GM12878 (cell line): Measurements from ENCODE around the gene DOLPP1. TPM values are rescaled to one million over a fixed set of nuclear protein-coding genes. Genes with fewer than 3 reads are reported as not detected.

Experiments
- CREB1 ChIP-seq: IDR thresholded peaks from 2 replicates; pipeline ENCODE4 v1.6.1; 2012; ENCODE audit warnings: low read depth, mild to moderate bottlenecking, inconsistent platforms
- EED ChIP-seq: sonication (generic); IDR thresholded peaks from 2 replicates; pipeline ENCODE4 v1.6.1; 2016; ENCODE audit warnings: antibody characterized with exemption, low read depth
- FOXM1 ChIP-seq: IDR thresholded peaks from 2 replicates; pipeline ENCODE4 v1.6.1; 2012; ENCODE audit warnings: low read depth, mild to moderate bottlenecking, inconsistent platforms, low read length, moderate library complexity
- GABPA ChIP-seq: IDR thresholded peaks from 2 replicates; pipeline ENCODE4 v1.6.1; 2014; ENCODE audit warnings: antibody characterized with exemption, low read depth, mild to moderate bottlenecking, inconsistent platforms
- HDAC6 ChIP-seq: fragments of 200-600 bp; sonication (generic); IDR thresholded peaks from one replicate; pipeline ENCODE4 v1.8.0; 2017; ENCODE audit warnings: antibody characterized with exemption; ENCODE audit not compliant: unreplicated experiment
- IKZF1 ChIP-seq: fragments of 450-650 bp; conservative IDR thresholded peaks from 2 replicates; pipeline ENCODE4 v1.6.1; 2017; ENCODE audit warnings: antibody characterized with exemption, mild to moderate bottlenecking
- KAT2A ChIP-seq: conservative IDR thresholded peaks from 2 replicates; pipeline ENCODE4 v1.6.1; 2011; ENCODE audit warnings: low read depth, low read length; ENCODE audit not compliant: control insufficient read depth
- MEF2A ChIP-seq: IDR thresholded peaks from 2 replicates; pipeline ENCODE4 v1.6.1; 2011; ENCODE audit warnings: low read depth, mild to moderate bottlenecking, low read length, moderate library complexity; ENCODE audit not compliant: insufficient read depth
- polyA plus RNA-seq, 11 experiments: library from polyadenylated mRNA; depleted of rRNA in 4 of 11; unstranded in 6 of 11; stranded (reverse) in 5 of 11; fragments of >200 nt; fragmentation: Nextera tagmentation in 4 of 11; fragmentation: Illumina TruSeq in 1 of 11; extraction: Ambion mirVana in 4 of 11; extraction: Trizol in 1 of 11; gene quantifications; 1 replicate in 1 of 11; 2 replicates in 10 of 11; pipeline versions ENCODE4 v1.2.1 to v1.2.3, GENCODE V29; 2011 to 2016; ENCODE audit warnings: inconsistent platforms in 2 of 11, missing spikeins in 2 of 11, low read depth in 1 of 11
- total RNA-seq, 4 experiments: library from RNA; depleted of rRNA in 3 of 4; stranded (reverse); fragments of >200 nt in 3 of 4; fragmentation: Illumina TruSeq in 1 of 4; extraction: Trizol in 1 of 4; gene quantifications; 2 replicates each; pipeline versions ENCODE4 v1.2.1 to v1.2.3, GENCODE V29; 2013 to 2021
- TF ChIP-seq, protein P1 (sequence below): IDR thresholded peaks from 2 replicates; pipeline ENCODE4 v1.6.1; 2012; ENCODE audit warnings: low read depth, low read length, improper control_type of control experiment
- TF ChIP-seq, protein P2 (sequence below): fragments of 450-650 bp; formaldehyde crosslinking; IDR thresholded peaks from 2 replicates; pipeline ENCODE4 v1.4.0; 2020; ENCODE audit warnings: mild to moderate bottlenecking, moderate library complexity
- TF ChIP-seq, protein P3 (sequence below): fragments of 450-650 bp; IDR thresholded peaks from 2 replicates; pipeline ENCODE4 v1.6.1; 2018; ENCODE audit warnings: borderline replicate concordance, mild to moderate bottlenecking; ENCODE audit not compliant: partially characterized antibody
- TF ChIP-seq, protein P4 (sequence below): IDR thresholded peaks from 2 replicates; pipeline ENCODE4 v1.6.1; 2012; ENCODE audit warnings: improper control_type of control experiment, low read depth, low read length; ENCODE audit not compliant: insufficient replicate concordance
- TF ChIP-seq, protein P5 (sequence below): IDR thresholded peaks from 2 replicates; pipeline ENCODE4 v1.6.1; 2012; ENCODE audit warnings: low read depth, low read length, improper control_type of control experiment

DOLPP1 gene
- total and polyA plus RNA-seq, 10 of the 15 experiments (the other 5 are each of a cell fraction or from before 2014, with no cell fraction given), result 0.76 to 19.9 (median 13.4) TPM

DNA sequence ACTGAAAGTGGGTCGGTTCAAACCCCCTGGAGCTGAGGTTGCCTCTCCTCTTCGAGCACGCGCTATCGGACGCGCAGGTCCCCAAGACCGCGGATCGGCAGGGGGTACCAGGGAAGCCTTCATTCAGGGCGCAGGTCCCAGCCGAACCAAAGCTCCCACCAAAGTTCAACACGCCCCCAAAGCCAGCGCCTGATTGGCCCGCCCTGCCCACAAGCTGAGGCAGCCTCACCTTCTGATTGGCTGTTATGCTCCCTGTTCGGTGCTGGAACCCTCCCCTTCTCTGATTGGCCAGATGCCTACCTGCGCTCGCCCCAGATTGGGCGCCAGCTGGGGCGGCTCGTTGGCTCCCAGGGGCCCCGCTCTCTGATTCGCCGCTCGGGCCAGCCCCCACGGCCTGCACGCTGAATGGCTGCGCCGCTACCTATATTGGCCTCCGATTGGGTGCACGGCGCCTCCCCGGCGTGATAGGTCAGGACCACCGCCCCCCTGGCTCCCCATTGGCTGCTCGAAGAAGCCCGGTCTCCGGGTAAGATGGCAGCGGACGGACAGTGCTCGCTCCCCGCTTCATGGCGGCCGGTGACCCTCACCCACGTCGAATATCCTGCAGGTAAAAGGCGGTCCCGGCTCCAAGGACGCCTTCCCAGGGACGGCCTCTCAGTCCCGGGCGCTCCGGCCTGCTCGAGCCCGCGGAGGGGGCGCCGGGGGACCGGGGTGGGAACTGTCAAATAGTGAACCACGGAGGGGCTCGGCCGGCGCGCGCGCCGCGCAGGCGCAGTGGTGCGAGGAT lies at the start of gene DOLPP1 (continued):
- TF ChIP-seq, protein P1, sequence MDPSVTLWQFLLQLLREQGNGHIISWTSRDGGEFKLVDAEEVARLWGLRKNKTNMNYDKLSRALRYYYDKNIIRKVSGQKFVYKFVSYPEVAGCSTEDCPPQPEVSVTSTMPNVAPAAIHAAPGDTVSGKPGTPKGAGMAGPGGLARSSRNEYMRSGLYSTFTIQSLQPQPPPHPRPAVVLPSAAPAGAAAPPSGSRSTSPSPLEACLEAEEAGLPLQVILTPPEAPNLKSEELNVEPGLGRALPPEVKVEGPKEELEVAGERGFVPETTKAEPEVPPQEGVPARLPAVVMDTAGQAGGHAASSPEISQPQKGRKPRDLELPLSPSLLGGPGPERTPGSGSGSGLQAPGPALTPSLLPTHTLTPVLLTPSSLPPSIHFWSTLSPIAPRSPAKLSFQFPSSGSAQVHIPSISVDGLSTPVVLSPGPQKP, result 0 out of 2 replicates have a peak, but pooled peaks have one; percentile 16
- TF ChIP-seq, protein P2, sequence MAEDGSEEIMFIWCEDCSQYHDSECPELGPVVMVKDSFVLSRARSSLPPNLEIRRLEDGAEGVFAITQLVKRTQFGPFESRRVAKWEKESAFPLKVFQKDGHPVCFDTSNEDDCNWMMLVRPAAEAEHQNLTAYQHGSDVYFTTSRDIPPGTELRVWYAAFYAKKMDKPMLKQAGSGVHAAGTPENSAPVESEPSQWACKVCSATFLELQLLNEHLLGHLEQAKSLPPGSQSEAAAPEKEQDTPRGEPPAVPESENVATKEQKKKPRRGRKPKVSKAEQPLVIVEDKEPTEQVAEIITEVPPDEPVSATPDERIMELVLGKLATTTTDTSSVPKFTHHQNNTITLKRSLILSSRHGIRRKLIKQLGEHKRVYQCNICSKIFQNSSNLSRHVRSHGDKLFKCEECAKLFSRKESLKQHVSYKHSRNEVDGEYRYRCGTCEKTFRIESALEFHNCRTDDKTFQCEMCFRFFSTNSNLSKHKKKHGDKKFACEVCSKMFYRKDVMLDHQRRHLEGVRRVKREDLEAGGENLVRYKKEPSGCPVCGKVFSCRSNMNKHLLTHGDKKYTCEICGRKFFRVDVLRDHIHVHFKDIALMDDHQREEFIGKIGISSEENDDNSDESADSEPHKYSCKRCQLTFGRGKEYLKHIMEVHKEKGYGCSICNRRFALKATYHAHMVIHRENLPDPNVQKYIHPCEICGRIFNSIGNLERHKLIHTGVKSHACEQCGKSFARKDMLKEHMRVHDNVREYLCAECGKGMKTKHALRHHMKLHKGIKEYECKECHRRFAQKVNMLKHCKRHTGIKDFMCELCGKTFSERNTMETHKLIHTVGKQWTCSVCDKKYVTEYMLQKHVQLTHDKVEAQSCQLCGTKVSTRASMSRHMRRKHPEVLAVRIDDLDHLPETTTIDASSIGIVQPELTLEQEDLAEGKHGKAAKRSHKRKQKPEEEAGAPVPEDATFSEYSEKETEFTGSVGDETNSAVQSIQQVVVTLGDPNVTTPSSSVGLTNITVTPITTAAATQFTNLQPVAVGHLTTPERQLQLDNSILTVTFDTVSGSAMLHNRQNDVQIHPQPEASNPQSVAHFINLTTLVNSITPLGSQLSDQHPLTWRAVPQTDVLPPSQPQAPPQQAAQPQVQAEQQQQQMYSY (CRISPR knock-in tag), result no peak
- no peak for TF ChIP-seq HDAC6
- TF ChIP-seq GABPA, result no peak
- no peak for TF ChIP-seq KAT2A
- peak; percentile 53; the same call in 1 of the 2 replicates for TF ChIP-seq FOXM1
- TF ChIP-seq, protein P3, sequence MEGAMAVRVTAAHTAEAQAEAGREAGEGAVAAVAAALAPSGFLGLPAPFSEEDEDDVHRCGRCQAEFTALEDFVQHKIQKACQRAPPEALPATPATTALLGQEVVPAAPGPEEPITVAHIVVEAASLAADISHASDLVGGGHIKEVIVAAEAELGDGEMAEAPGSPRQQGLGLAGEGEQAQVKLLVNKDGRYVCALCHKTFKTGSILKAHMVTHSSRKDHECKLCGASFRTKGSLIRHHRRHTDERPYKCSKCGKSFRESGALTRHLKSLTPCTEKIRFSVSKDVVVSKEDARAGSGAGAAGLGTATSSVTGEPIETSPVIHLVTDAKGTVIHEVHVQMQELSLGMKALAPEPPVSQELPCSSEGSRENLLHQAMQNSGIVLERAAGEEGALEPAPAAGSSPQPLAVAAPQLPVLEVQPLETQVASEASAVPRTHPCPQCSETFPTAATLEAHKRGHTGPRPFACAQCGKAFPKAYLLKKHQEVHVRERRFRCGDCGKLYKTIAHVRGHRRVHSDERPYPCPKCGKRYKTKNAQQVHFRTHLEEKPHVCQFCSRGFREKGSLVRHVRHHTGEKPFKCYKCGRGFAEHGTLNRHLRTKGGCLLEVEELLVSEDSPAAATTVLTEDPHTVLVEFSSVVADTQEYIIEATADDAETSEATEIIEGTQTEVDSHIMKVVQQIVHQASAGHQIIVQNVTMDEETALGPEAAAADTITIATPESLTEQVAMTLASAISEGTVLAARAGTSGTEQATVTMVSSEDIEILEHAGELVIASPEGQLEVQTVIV, result peak; percentile 59
- no peak for TF ChIP-seq MEF2A
- TF ChIP-seq IKZF1, result peak; percentile 99
- no peak for TF ChIP-seq EED
- TF ChIP-seq, protein P4, sequence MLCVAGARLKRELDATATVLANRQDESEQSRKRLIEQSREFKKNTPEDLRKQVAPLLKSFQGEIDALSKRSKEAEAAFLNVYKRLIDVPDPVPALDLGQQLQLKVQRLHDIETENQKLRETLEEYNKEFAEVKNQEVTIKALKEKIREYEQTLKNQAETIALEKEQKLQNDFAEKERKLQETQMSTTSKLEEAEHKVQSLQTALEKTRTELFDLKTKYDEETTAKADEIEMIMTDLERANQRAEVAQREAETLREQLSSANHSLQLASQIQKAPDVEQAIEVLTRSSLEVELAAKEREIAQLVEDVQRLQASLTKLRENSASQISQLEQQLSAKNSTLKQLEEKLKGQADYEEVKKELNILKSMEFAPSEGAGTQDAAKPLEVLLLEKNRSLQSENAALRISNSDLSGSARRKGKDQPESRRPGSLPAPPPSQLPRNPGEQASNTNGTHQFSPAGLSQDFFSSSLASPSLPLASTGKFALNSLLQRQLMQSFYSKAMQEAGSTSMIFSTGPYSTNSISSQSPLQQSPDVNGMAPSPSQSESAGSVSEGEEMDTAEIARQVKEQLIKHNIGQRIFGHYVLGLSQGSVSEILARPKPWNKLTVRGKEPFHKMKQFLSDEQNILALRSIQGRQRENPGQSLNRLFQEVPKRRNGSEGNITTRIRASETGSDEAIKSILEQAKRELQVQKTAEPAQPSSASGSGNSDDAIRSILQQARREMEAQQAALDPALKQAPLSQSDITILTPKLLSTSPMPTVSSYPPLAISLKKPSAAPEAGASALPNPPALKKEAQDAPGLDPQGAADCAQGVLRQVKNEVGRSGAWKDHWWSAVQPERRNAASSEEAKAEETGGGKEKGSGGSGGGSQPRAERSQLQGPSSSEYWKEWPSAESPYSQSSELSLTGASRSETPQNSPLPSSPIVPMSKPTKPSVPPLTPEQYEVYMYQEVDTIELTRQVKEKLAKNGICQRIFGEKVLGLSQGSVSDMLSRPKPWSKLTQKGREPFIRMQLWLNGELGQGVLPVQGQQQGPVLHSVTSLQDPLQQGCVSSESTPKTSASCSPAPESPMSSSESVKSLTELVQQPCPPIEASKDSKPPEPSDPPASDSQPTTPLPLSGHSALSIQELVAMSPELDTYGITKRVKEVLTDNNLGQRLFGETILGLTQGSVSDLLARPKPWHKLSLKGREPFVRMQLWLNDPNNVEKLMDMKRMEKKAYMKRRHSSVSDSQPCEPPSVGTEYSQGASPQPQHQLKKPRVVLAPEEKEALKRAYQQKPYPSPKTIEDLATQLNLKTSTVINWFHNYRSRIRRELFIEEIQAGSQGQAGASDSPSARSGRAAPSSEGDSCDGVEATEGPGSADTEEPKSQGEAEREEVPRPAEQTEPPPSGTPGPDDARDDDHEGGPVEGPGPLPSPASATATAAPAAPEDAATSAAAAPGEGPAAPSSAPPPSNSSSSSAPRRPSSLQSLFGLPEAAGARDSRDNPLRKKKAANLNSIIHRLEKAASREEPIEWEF, result no peak
- peak; percentile 74 for TF ChIP-seq CREB1
- TF ChIP-seq, protein P5, sequence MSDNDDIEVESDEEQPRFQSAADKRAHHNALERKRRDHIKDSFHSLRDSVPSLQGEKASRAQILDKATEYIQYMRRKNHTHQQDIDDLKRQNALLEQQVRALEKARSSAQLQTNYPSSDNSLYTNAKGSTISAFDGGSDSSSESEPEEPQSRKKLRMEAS, result peak; percentile 22; the same call in 1 of the 2 replicates
